Sciatic nerve (tissue), 2 donors: ENCODE data around the gene C4orf36. TPM values are rescaled to one million over a fixed set of nuclear protein-coding genes. Genes with fewer than 3 reads are reported as not detected.

ENCODE experiments used
- ATAC-seq: fragments of 200-7000 bp; cut with Tn5 transposase; one replicate; pipeline ENCODE4 v1.9.1; 2020; ENCODE audit warnings: mild to moderate bottlenecking, moderate library complexity
- DNase-seq: peaks from one replicate; pipeline ENCODE4 v3.0.0-alpha.2; 2020; ENCODE audit warnings: low spot score
- intact Hi-C: fragments of 100-400 bp; cut with DNase I; formaldehyde crosslinking; loops from one replicate; pipeline ENCODE4 v1.14.2; 2022
- total RNA-seq: library from RNA; stranded (reverse); fragmentation: NEBNext Ultra II Directional; extraction: Animal tissue kit (Norgen Biotek cat#: 25700); gene quantifications from one replicate; pipeline ENCODE4 v1.2.1, GENCODE V29; 2021
- donor health status: DM: no; HTN: no; CAD: no.
- donor health status: DM: no; HTN: no; CAD: no.

The C4orf36 gene
- total RNA-seq, 1 donor from 2014 or later, result 0.49 TPM

DNA sequence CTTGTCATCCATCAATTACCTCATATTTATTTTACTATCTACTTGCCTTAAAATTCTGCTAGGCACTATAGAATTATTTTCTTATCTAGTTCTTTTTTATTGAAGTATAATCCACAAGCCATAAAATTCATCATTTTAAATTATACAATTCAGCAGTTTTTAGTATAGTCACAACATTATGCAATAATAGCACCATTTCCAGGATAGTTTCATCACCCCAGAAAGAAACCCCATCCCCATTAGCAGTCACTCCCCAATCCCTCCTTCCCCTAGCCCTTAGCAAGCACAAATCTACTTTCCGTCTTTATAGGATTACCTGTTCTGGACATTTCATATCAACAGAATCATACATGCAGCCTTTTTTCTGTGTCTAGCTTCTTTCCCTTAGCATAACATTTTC, 58.6 kb downstream of the C4orf36 start:
- intact Hi-C loops, result no loop called here
- DNase-seq (no peak), ATAC-seq (no peak)

- no peak for DNase-seq
- intact Hi-C loops, result no loop called here
- ATAC-seq, result peak; percentile 86
Measured at GRCh38 chr4:86831262-86832130, 60.7 kb downstream of the C4orf36 start.

Other genes with a start within 250 kb of the C4orf36 start
- gene SLC10A6, start 43.0 kb downstream of the C4orf36 start, total RNA-seq, result 6.3 TPM
- 121 TPM for gene AFF1, start 42.6 kb upstream of the C4orf36 start, total RNA-seq